HL-60 (cell line): ENCODE results near the gene CEACAM8.

Experiments
- CTCF ChIP-seq: IDR thresholded peaks from one replicate; pipeline ENCODE4 v1.5.1; 2011; ENCODE audit warnings: low read length, control low read depth, inconsistent platforms; ENCODE audit not compliant: insufficient read depth
- POLR2AphosphoS5 ChIP-seq: IDR thresholded peaks from 2 replicates; pipeline ENCODE4 v1.6.1; 2012; ENCODE audit warnings: low read depth

GRCh38 chr19:42627916-42628315 is 33.2 kb upstream of the CEACAM8 start:
- TF ChIP-seq CTCF (no peak), POLR2AphosphoS5 (no peak)
